Left forelimb (tissue), 1 donor: Measurements from ENCODE around the gene MAGEA6.
"Not testable (repeated sequence)": the region's sequence is repeated elsewhere in the genome, so short reads cannot be mapped to it uniquely, and the experiment has no call there.

ENCODE experiments used
- DNase-seq: peaks from one replicate; pipeline ENCODE4 v3.0.0-alpha.2; 2018; ENCODE audit warnings: low spot score

The MAGEA6 gene

DNA sequence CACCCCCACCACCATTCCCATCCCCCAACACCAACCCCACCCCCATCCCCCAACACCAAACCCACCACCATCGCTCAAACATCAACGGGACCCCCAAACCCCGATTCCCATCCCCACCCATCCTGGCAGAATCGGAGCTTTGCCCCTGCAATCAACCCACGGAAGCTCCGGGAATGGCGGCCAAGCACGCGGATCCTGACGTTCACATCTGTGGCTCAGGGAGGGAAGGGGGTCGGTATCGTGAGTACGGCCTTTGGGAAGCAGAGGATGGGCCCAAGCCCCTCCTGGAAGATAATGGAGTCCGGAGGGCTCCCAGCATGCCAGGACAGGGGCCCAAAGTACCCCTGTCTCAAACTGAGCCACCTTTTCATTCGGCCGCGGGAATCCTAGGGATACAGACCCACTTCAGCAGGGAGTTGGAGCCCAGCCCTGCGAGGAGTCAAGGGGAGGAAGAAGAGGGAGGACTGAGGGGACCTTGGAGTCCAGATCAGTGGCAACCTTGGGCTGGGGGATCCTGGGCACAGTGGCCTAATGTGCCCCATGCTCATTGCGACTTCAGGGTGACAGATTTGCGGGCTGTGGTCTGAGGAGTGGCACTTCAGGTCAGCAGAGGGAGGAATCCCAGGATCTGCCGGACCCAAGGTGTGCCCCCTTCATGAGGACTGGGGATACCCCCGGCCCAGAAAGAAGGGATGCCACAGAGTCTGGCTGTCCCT is 35.2 kb downstream of the MAGEA6 start:
- not testable (repeated sequence) for DNase-seq

- no peak for DNase-seq
These were observed 36.1 kb downstream of the MAGEA6 start, which contains the start of the genes CSAG1 and MAGEA12 for GRCh38 chrX:152733261-152733975. Gene CSAG1 (minus strand): TSS chrX:152733721. CDS start chrX:152732460, 1,261 bp downstream. Gene MAGEA12 (plus strand): TSS chrX:152733757. CDS start chrX:152736162, 2,405 bp downstream.

- no peak for DNase-seq
These were observed 44.1 kb downstream of the MAGEA6 start for GRCh38 chrX:152725409-152725808.
